Measurements from ENCODE around the gene USP19.

Gene USP19

DNA sequence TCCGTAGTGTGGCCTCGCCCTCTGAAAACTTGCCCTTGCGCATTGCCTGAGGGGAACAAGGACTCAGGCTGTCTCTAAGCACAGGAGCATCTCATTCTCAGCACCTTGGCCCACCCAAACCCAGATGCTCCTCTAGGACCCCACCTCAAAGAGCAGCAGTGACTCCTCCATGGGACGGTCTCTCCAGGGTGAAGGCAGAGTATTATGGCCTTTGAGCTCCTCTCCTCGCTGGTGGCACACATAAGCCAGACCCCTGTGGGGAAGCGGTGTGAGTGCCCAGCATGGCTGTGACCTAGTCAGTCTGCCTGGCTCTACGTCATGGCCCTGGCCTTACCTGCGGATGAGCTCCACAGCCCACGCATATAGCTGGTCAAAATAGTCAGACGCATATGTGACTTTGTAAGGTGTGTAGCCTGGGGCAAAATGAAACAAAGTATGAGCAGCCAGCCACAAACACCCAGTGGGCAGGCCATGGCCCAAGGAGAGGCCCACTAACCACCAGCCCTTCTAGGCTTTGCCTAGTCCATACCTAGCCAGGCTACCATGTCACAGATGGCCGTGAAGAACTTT is 20.5 kb downstream of the USP19 start:
- DNase-seq (ENCODE audit: low read depth, low spot score): no peak

DNA sequence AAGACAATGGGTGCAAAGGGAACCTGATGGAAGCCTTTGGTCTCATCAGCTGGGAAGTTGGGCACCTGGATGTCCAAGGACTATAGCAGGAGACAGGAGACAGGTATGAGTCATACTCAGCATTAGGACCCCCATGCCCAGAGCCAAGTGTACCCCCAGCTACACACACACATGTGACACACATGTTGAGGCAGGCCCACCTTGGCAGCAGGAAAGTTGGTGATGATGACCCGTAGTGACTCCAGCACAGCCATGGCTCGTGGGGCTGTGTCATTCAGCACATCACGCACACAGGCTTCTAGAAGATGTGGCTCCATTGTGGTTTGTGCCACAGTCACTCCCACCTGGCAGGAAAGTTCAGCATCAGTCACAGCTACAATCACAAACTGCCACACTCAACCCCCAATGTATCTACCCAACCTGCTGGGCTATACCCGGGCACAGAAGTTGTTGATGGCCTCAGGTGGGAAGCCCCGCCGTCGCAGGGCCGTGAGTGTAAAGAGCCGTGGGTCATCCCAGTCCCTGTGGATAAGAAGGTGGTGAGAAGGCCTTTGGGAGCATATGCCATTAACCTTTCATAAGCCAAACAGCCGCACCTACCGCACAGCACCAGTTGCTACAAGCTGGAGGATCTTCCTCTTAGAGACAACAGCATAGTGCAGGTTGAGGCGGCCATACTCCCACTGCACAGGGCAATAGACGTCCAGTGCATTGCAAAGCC is 21.6 kb downstream of the USP19 start:
- no peak for DNase-seq (ENCODE audit: low read depth, low spot score)

DNA sequence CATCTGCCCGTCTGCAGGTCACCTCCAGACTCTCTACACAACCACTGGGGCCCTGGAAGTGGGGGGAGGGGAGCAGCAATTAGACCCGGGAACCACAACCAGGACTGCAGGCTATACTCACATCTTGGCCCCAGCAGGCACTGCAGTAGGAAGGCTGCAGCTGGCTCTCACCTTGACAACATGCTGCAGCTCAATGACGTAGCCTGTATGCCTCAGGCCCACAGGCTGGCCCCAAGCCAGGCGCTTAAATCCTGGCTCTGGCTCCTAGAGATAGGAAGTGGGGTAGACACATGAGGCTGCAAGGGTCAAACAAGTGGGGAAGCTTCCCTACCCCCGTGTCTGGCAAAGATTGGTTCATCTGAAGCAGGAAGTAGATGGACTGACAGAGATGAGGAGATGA is 22.2 kb downstream of the USP19 start:
- DNase-seq (ENCODE audit: low read depth, low spot score): no peak

DNA sequence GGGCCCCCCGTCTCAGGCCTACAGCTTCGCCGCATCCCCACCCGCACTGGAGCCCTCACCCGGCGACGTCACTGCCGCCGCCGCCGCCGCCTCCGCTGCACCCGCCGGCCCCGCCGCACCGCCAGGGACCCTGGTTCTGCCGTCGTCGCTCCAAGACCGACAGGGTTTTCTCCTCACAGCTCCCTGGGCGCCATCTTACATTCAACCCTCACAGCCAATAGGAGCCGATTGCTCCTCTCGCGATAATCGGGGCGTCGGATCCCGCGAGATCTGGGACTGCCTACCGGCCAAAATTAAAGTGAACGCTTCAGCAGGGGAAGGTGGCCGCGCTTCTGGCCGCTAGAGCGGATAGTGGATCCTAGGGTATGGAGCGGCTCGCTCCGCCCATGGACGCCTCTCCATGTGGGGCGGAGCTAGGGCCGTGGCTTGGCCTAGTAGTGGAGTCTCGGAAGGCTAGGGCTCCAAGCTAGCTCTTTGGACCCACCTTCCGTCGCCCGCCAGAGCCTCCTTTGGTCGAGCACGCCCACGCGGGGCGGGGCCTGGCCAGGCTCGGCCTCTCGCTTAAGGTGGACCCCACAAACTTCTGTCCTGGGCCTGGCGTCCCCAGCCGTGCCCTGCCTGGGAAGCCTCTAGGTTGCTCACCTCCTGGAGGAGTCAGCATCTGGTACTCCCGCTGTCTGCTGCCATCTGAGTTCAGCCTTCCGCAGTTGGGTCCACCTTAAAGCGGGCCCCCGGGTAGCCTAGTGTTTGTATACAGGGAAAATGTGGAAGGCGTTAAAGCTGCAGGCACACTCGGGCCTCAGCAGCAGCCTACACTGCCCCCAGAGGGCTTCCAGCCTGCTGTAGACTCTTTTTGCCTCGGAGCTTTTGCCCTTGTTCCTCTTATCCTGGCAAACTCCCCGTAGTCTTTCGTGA is 26.5 kb downstream of the USP19 start, which contains the start of gene QRICH1:
QRICH1 (minus strand) TSS at position 219 of the 915 bp plus-strand sequence. CDS start 17,054 bp downstream, outside the sequence.
- DNase-seq (ENCODE audit: low read depth, low spot score): peak; percentile 90

DNA sequence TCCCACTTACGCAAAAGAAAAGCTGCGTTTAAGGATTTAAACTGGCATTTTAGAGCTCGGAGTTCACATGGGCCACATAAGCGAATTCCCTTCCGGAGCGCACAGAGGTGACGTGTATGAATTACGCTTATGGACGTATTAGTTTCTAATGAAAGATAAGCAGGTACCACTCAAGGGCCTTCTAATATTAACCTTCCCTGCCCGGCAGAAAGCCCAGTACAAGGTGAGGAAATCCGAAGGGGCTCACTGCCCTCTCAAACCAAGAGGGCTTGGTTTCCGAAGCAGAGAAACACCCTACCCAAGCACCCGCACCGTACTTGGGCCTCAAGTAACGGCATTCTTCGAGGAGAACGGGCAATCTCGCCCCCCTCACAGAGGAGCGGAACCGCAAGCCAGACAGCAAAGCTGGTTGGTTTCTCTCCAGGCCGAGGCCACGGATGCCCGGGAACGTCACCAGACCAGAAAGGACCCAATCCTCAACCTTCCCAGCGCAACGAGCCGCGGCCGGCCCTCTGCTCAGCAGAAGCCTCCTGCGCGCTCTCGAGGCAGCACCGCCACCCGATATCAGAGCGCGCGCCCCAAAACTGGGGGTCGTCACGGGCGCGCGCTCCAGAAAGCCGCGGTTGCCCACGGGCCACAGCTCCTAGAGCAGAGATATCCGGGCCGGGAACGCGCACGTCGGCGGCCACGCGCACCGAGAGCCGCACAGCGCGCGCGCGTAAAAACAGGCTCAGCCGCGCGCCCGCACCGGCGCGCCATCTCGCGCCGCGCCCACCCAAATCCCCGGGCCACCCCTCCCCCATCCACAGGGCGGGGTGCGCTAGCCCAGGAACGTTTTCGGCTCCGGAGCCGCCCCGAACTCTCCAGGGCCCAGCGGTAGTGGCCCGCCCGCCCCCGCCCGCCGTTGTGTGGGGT is 27.4 kb downstream of the USP19 start:
- peak; percentile 42 for DNase-seq (ENCODE audit: low read depth, low spot score)

DNA sequence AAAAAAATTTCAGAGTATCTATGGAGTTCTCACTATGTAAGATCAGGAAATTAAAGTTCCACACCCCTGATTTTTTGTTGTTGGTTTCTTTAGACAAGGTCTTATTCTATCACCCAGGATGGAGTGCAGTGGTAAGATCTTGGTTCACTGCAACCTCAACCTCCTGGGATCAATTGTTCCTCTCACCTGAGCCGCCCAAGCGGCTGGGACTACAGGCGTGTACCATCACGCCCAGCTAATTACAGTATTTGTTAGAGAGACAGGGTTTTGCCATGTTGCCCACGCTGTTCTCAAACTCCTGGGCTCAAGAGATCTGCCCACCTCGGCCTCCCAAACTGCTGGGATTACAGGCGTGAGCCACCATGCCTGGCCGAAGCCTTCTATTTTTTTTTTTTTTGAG is 39.2 kb downstream of the USP19 start:
- DNase-seq (ENCODE audit: low read depth, low spot score): no peak

DNA sequence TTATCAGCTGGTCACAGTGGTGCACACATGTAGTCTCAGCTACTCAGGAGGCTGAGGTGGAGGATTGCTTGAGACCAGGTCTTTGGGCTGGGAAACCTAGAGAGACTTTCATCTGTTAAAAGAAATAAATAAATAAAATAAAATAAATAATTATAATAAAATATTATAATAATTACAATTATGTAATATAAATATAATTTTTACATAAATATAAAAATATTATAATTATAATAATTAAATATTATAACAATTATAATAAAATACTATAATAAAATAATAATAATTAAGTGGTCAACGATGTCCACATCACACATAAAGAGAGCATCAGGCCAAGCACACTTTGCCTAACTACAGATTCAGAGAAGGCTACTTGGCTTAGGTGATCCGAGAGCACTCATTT is 41.4 kb downstream of the USP19 start:
- DNase-seq (ENCODE audit: low read depth, low spot score): no peak

DNA sequence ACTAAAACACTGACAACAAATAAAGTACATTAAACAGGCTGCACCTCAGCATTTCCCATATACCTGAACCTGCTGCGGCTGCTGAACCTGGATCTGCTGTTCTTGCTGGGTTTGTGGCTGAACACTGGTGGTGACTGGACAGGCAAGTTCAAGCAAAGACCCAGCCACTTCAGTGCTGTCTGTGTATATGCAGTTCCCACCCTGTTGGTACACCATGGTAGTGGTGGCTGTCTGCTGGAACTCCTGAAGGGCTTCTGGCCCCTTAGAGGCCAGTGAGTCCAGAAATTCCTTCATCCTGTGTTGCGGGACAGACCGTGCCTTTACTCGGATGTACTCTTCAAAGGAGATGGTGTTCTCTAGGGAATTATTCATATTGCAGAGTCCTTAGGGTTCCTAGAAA is 44.0 kb downstream of the USP19 start:
- DNase-seq (ENCODE audit: low read depth, low spot score): no peak

DNA sequence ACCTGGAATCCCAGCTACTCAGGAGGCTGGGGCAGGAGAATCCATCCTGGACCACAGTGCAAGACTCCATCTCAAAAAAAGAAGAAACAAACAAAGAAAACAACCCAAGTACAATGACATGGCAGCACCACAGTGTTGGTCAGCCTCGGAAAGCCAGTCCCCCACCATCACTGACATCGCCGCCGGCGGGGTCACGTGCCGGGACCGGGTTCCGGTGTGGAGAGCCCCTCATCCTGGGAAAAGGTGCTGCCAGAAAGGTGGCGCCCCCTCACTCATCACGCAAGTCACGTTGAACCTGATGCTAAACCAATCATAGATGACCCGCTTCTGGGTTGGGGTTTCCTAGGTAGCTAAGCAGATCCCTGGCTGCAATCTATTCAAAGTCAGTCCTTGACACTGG is 44.5 kb downstream of the USP19 start:
- DNase-seq (ENCODE audit: low read depth, low spot score): no peak
